H9 (cell line): ENCODE data around the gene NUP107. TPM values are rescaled to one million over a fixed set of nuclear protein-coding genes. Genes with fewer than 3 reads are reported as not detected.

ENCODE experiments used
- DNase-seq: peaks from one replicate; pipeline ENCODE4 v3.0.0-alpha.2; 2017
- H2AFZ ChIP-seq: one replicate; pipeline ENCODE4 v1.6.1; 2013; ENCODE audit warnings: mild to moderate bottlenecking, low read length, control low read depth, moderate library complexity
- H2AK5ac ChIP-seq: 2 replicates; pipeline ENCODE4 v1.6.1; 2013; ENCODE audit warnings: low read length, control low read depth, mixed read lengths; ENCODE audit not compliant: insufficient read length
- H2BK120ac ChIP-seq: one replicate; pipeline ENCODE4 v1.6.1; 2013; ENCODE audit warnings: low read depth, mild to moderate bottlenecking, low read length, control low read depth, inconsistent platforms; ENCODE audit not compliant: poor library complexity, severe bottlenecking
- H2BK12ac ChIP-seq: 2 replicates; pipeline ENCODE4 v1.6.1; 2013; ENCODE audit warnings: low read length, control low read depth, mixed read lengths, low read depth; ENCODE audit not compliant: insufficient read length
- H2BK15ac ChIP-seq: 2 replicates; pipeline ENCODE4 v1.6.1; 2013; ENCODE audit warnings: low read depth, low read length, control low read depth
- H2BK20ac ChIP-seq: one replicate; pipeline ENCODE4 v1.6.1; 2013; ENCODE audit warnings: low read depth, mild to moderate bottlenecking, low read length, control low read depth, inconsistent platforms; ENCODE audit not compliant: poor library complexity, severe bottlenecking
- H2BK5ac ChIP-seq: 2 replicates; pipeline ENCODE4 v1.6.1; 2013; ENCODE audit warnings: low read length, control low read depth, mixed read lengths; ENCODE audit not compliant: insufficient read length
- H3K14ac ChIP-seq: 2 replicates; pipeline ENCODE4 v1.6.1; 2013; ENCODE audit warnings: low read length, control low read depth; ENCODE audit not compliant: insufficient read depth
- H3K18ac ChIP-seq: 2 replicates; pipeline ENCODE4 v1.6.1; 2013; ENCODE audit warnings: low read depth, mild to moderate bottlenecking, mixed read lengths, low read length, control low read depth; ENCODE audit not compliant: insufficient read length
- H3K23ac ChIP-seq: 2 replicates; pipeline ENCODE4 v1.6.1; 2013; ENCODE audit warnings: low read length, control low read depth, mixed read lengths, low read depth; ENCODE audit not compliant: insufficient read length
- H3K23me2 ChIP-seq: 2 replicates; pipeline ENCODE4 v1.6.1; 2013; ENCODE audit warnings: low read depth, mild to moderate bottlenecking, mixed read lengths, low read length, control low read depth; ENCODE audit not compliant: insufficient read length, poor library complexity, severe bottlenecking
- H3K27ac ChIP-seq: 2 replicates; pipeline ENCODE4 v1.5.1; 2013; ENCODE audit warnings: low read length, control low read depth, mixed read lengths, low read depth; ENCODE audit not compliant: insufficient read length
- H3K27me3 ChIP-seq: 2 replicates; pipeline ENCODE4 v1.6.1; 2013; ENCODE audit warnings: low read length, control low read depth, inconsistent platforms; ENCODE audit not compliant: insufficient read depth
- H3K4ac ChIP-seq: 2 replicates; pipeline ENCODE4 v1.6.1; 2013; ENCODE audit warnings: low read depth, mild to moderate bottlenecking, control low read depth, inconsistent platforms, low read length, moderate library complexity
- H3K4me1 ChIP-seq: 2 replicates; pipeline ENCODE4 v1.6.1; 2013; ENCODE audit warnings: low read length, control low read depth, inconsistent platforms; ENCODE audit not compliant: insufficient read depth
- H3K4me2 ChIP-seq: 2 replicates; pipeline ENCODE4 v1.6.1; 2013; ENCODE audit warnings: low read length, control low read depth, mixed read lengths; ENCODE audit not compliant: insufficient read length, insufficient read depth
- H3K56ac ChIP-seq: 2 replicates; pipeline ENCODE4 v1.6.1; 2013; ENCODE audit warnings: low read depth, mild to moderate bottlenecking, mixed read lengths, low read length, control low read depth; ENCODE audit not compliant: insufficient read length
- H3K79me1 ChIP-seq: 2 replicates; pipeline ENCODE4 v1.6.1; 2013; ENCODE audit warnings: low read depth, mild to moderate bottlenecking, moderate library complexity, low read length, control low read depth, inconsistent platforms; ENCODE audit not compliant: insufficient read depth, poor library complexity, severe bottlenecking
- H3K79me2 ChIP-seq: 2 replicates; pipeline ENCODE4 v1.6.1; 2013; ENCODE audit warnings: low read length, control low read depth, inconsistent platforms; ENCODE audit not compliant: insufficient read depth
- H3K9ac ChIP-seq: 2 replicates; pipeline ENCODE4 v1.6.1; 2013; ENCODE audit warnings: low read length, control low read depth, mixed read lengths; ENCODE audit not compliant: insufficient read length; ENCODE audit errors: extremely low read depth
- H3K9me3 ChIP-seq: one replicate; pipeline ENCODE4 v1.6.1; 2013; ENCODE audit warnings: low read depth, low read length, inconsistent platforms; ENCODE audit not compliant: control insufficient read depth
- H3T11ph ChIP-seq: one replicate; pipeline ENCODE4 v1.6.1; 2013; ENCODE audit warnings: mild to moderate bottlenecking, low read length, control low read depth, inconsistent platforms
- H4K20me1 ChIP-seq: one replicate; pipeline ENCODE4 v1.6.1; 2013; ENCODE audit not compliant: control insufficient read depth, insufficient read length, insufficient read depth
- H4K5ac ChIP-seq: 2 replicates; pipeline ENCODE4 v1.6.1; 2013; ENCODE audit warnings: low read depth, mild to moderate bottlenecking, mixed read lengths, low read length, control low read depth; ENCODE audit not compliant: insufficient read length
- H4K8ac ChIP-seq: replicated peaks from 2 replicates; pipeline ENCODE4 v1.6.1; 2013; ENCODE audit warnings: low read length, control low read depth, mixed read lengths, low read depth; ENCODE audit not compliant: insufficient read length
- H4K91ac ChIP-seq: 2 replicates; pipeline ENCODE4 v1.6.1; 2013; ENCODE audit warnings: low read depth, mild to moderate bottlenecking, moderate library complexity, mixed read lengths, low read length, control low read depth; ENCODE audit not compliant: insufficient read length
- H3K27ac Mint-ChIP-seq, 3 experiments: 2 replicates in 2 of 3; 3 replicates in 1 of 3; pipeline ENCODE4 v1.8.0; 2020 to 2021; ENCODE audit warnings: mixed read lengths in 3 of 3, mild to moderate bottlenecking in 1 of 3, moderate library complexity in 1 of 3
- H3K27me3 Mint-ChIP-seq: 2 replicates; pipeline ENCODE4 v1.8.0; 2021; ENCODE audit warnings: low read depth, mild to moderate bottlenecking, moderate library complexity, mixed read lengths
- H3K36me3 Mint-ChIP-seq, 3 experiments: 2 replicates in 2 of 3; 3 replicates in 1 of 3; pipeline ENCODE4 v1.8.0; 2020 to 2021; ENCODE audit warnings: low read depth in 3 of 3, mixed read lengths in 3 of 3; ENCODE audit not compliant: insufficient read depth in 1 of 3
- H3K4me1 Mint-ChIP-seq, 2 experiments: 2 replicates each; pipeline ENCODE4 v1.8.0; 2020; ENCODE audit warnings: mixed read lengths in 2 of 2
- H3K4me3 Mint-ChIP-seq, 2 experiments: 2 replicates in 1 of 2; 3 replicates in 1 of 2; pipeline ENCODE4 v1.8.0; 2020 to 2021; ENCODE audit warnings: mild to moderate bottlenecking in 2 of 2, mixed read lengths in 2 of 2, moderate library complexity in 1 of 2
- H3K9me3 Mint-ChIP-seq, 2 experiments: 2 replicates in 1 of 2; 3 replicates in 1 of 2; pipeline ENCODE4 v1.8.0; 2020; ENCODE audit warnings: mild to moderate bottlenecking in 2 of 2, mixed read lengths in 2 of 2, moderate library complexity in 1 of 2
- CTCF ChIP-seq: fragments of 200-600 bp; sonication (generic); conservative IDR thresholded peaks from 3 replicates; pipeline ENCODE4 v1.8.0; 2021; ENCODE audit warnings: antibody characterized with exemption, mild to moderate bottlenecking
- WGBS: extraction: QIAGEN DNeasy Blood & Tissue Kit; methylation state at CpG from one replicate; pipeline ENCODE4 v1.1.7; 2013; ENCODE audit warnings: missing lambda C conversion rate, low lambda C conversion rate, mixed read lengths; ENCODE audit not compliant: insufficient read length; ENCODE audit errors: extremely low coverage; 5-methylcytosine and 5-hydroxymethylcytosine counted together
- total RNA-seq: library from RNA; stranded (reverse); gene quantifications from 2 replicates; pipeline ENCODE4 v1.2.1, GENCODE V29; 2021

The NUP107 gene
- total RNA-seq, 1 experiment from 2014 or later = 147 TPM

DNA sequence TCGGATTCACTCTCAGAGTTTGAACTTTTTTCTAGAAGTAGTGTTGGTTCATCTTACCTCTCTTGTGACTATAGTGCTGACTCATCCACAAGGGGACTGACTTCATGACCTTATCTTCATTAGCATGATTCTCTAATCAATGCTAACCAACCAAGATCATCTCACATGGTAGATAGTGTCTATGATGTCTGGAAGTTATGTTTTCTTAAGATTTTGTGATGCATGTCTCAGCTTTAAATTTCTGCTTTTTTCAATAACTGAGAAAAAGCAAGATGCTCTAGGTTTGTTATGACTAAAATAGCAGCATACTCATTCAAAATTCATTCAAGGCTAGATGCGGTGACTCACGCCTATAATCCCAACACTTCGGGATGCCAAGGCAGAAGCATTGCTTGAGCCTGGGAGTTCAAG lies 46.9 kb downstream of the NUP107 start:
- no peaks in the 10 kb centered on the region for H3K27me3 Mint-ChIP-seq
- H2BK5ac ChIP-seq = no peak overlapping the region
- no peak overlapping the region for H3T11ph ChIP-seq
- H3K4ac ChIP-seq = no peak overlapping the region
- H3K27ac ChIP-seq = no peak overlapping the region
- H3K9me3 ChIP-seq = no peaks in the 10 kb centered on the region
- H2BK15ac ChIP-seq = no peak overlapping the region
- no peak overlapping the region for H3K4me2 ChIP-seq
- no peak overlapping the region for H4K91ac ChIP-seq
- H3K27ac Mint-ChIP-seq = no peak overlapping the region
- no peak overlapping the region for H4K8ac ChIP-seq
- H2BK20ac ChIP-seq = no peak overlapping the region
- H3K9ac ChIP-seq = no peak overlapping the region
- no peaks in the 10 kb centered on the region for H3K9me3 Mint-ChIP-seq
- H2AK5ac ChIP-seq = no peak overlapping the region
- no peaks in the 10 kb centered on the region for H3K4me1 ChIP-seq
- H2BK12ac ChIP-seq = no peak overlapping the region
- no peaks in the 10 kb centered on the region for H4K20me1 ChIP-seq
- no peak overlapping the region for H3K56ac ChIP-seq
- no peak overlapping the region for H3K18ac ChIP-seq
- H3K23ac ChIP-seq = no peak overlapping the region
- H3K79me2 ChIP-seq = no peaks in the 10 kb centered on the region
- H3K23me2 ChIP-seq = no peaks in the 10 kb centered on the region
- no peak overlapping the region for H3K4me3 Mint-ChIP-seq
- H3K27me3 ChIP-seq = no peaks in the 10 kb centered on the region
- H2BK120ac ChIP-seq = no peak overlapping the region
- H2AFZ ChIP-seq = no peak overlapping the region
- peaks cover 31 to 72% (median 54%) of the 10 kb centered on the region in 3 experiments; a peak in 6 of 7 replicates for H3K36me3 Mint-ChIP-seq
- no peak for TF ChIP-seq CTCF
- H3K79me1 ChIP-seq = no peaks in the 10 kb centered on the region
- no peaks in the 10 kb centered on the region for H3K4me1 Mint-ChIP-seq
- no CpG with 5 or more reads among the region's 4 CpGs for WGBS
- DNase-seq = no peak
- no peak overlapping the region for H3K14ac ChIP-seq
- no peak overlapping the region for H4K5ac ChIP-seq
